HG03565 (cell line): Measurements from ENCODE around the gene ZNF585A.
A peak's percentile ranks its signal among the peaks of the same experiment; 100 is the strongest.
"Not testable (repeated sequence)": the region's sequence is repeated elsewhere in the genome, so short reads cannot be mapped to it uniquely, and the experiment has no call there.

ENCODE experiments used
- ATAC-seq: cut with Tn5 transposase; IDR thresholded peaks from one replicate; pipeline ENCODE4 v1.9.1; 2021; ENCODE audit warnings: mild to moderate bottlenecking, moderate library complexity; ENCODE audit not compliant: unreplicated experiment

ZNF585A gene

GRCh38 chr19:37172368-37173366 lies at the start of gene ZNF585A:
Gene ZNF585A, minus strand, starts transcription at chr19:37172695. Its CDS starts 2,785 bp downstream, at chr19:37169910.
- peak; percentile 94 for ATAC-seq

- no peak for ATAC-seq
Observed at GRCh38 chr19:37221136-37221535, 48.6 kb upstream of the ZNF585A start.

- no peak for ATAC-seq
Observed at GRCh38 chr19:37220383-37220782, 47.9 kb upstream of the ZNF585A start.

- no peak for ATAC-seq
Observed at GRCh38 chr19:37218592-37218935, 46.1 kb upstream of the ZNF585A start.

- peak; percentile 77 for ATAC-seq
Observed at GRCh38 chr19:37217775-37218591, 45.5 kb upstream of the ZNF585A start, which contains the start of gene ZNF383. Gene ZNF383, plus strand, starts transcription at chr19:37218214. Its CDS starts 12,240 bp downstream, at chr19:37230454.

- ATAC-seq: peak; percentile 6
Observed at GRCh38 chr19:37217480-37217774, 44.9 kb upstream of the ZNF585A start.

GRCh38 chr19:37197768-37198167 lies 25.3 kb upstream of the ZNF585A start:
- ATAC-seq: no peak

- not testable (repeated sequence) for ATAC-seq
Observed at GRCh38 chr19:37197115-37197514, 24.6 kb upstream of the ZNF585A start.

GRCh38 chr19:37195248-37195647 lies 22.8 kb upstream of the ZNF585A start:
- not testable (repeated sequence) for ATAC-seq

- not testable (repeated sequence) for ATAC-seq
Observed at GRCh38 chr19:37186071-37186470, 13.6 kb upstream of the ZNF585A start.

GRCh38 chr19:37165635-37166034 lies 6.9 kb downstream of the ZNF585A start:
- no peak for ATAC-seq

- no peak for ATAC-seq
Observed at GRCh38 chr19:37160153-37160552, 12.3 kb downstream of the ZNF585A start.

GRCh38 chr19:37148214-37148613 lies 24.3 kb downstream of the ZNF585A start:
- ATAC-seq: no peak

GRCh38 chr19:37136111-37136510 lies 36.4 kb downstream of the ZNF585A start:
- no peak for ATAC-seq

- ATAC-seq: no peak
Observed at GRCh38 chr19:37128821-37129177, 43.7 kb downstream of the ZNF585A start.

GRCh38 chr19:37127999-37128820 lies 44.3 kb downstream of the ZNF585A start:
- ATAC-seq: no peak

GRCh38 chr19:37122093-37122492 lies 50.4 kb downstream of the ZNF585A start:
- not testable (repeated sequence) for ATAC-seq

GRCh38 chr19:37114001-37114400 lies 58.5 kb downstream of the ZNF585A start:
- ATAC-seq: no peak

GRCh38 chr19:37111753-37112152 lies 60.7 kb downstream of the ZNF585A start:
- not testable (repeated sequence) for ATAC-seq

GRCh38 chr19:37104135-37104534 lies 68.4 kb downstream of the ZNF585A start:
- not testable (repeated sequence) for ATAC-seq

GRCh38 chr19:37098570-37098969 lies 73.9 kb downstream of the ZNF585A start:
- ATAC-seq: no peak
